GM23248 (cell line): ENCODE data around the gene RTP1. TPM values are rescaled to one million over a fixed set of nuclear protein-coding genes. Genes with fewer than 3 reads are reported as not detected.
"Not testable (repeated sequence)": the region's sequence is repeated elsewhere in the genome, so short reads cannot be mapped to it uniquely, and the experiment has no call there.

Experiments used
- DNase-seq: peaks from one replicate; pipeline ENCODE4 v3.0.0-alpha.2; 2015
- H2AFZ ChIP-seq: fragments of 200-600 bp; sonication (generic); 2 replicates; pipeline ENCODE4 v1.6.1; 2016; ENCODE audit warnings: antibody characterized with exemption
- H3F3A ChIP-seq: fragments of 200-600 bp; sonication (generic); 2 replicates; pipeline ENCODE4 v1.6.1; 2016; ENCODE audit warnings: mild to moderate bottlenecking, antibody characterized with exemption, mixed run types; ENCODE audit not compliant: insufficient read depth
- H3K27ac ChIP-seq: fragments of 200-600 bp; sonication (generic); 2 replicates; pipeline ENCODE4 v1.5.1; 2016; ENCODE audit warnings: mild to moderate bottlenecking
- H3K27me3 ChIP-seq: fragments of 200-600 bp; sonication (generic); replicated peaks from 2 replicates; pipeline ENCODE4 v1.6.1; 2016; ENCODE audit warnings: mild to moderate bottlenecking; ENCODE audit not compliant: insufficient read depth
- H3K36me3 ChIP-seq: fragments of 200-600 bp; sonication (generic); 2 replicates; pipeline ENCODE4 v1.6.1; 2016; ENCODE audit warnings: low read depth, mild to moderate bottlenecking
- H3K4me1 ChIP-seq: fragments of 200-600 bp; sonication (generic); 2 replicates; pipeline ENCODE4 v1.6.1; 2016; ENCODE audit warnings: mild to moderate bottlenecking; ENCODE audit not compliant: insufficient read depth
- H3K4me2 ChIP-seq: fragments of 200-600 bp; sonication (generic); one replicate; pipeline ENCODE4 v1.6.1; 2016; ENCODE audit warnings: mild to moderate bottlenecking; ENCODE audit not compliant: unreplicated experiment
- H3K4me3 ChIP-seq: fragments of 200-600 bp; sonication (generic); 2 replicates; pipeline ENCODE4 v1.5.1; 2016; ENCODE audit warnings: mild to moderate bottlenecking
- H3K79me2 ChIP-seq: fragments of 200-600 bp; sonication (generic); 2 replicates; pipeline ENCODE4 v1.6.1; 2016; ENCODE audit warnings: mild to moderate bottlenecking; ENCODE audit not compliant: insufficient read depth
- H3K9ac ChIP-seq: fragments of 200-600 bp; sonication (generic); 2 replicates; pipeline ENCODE4 v1.6.1; 2016; ENCODE audit warnings: mild to moderate bottlenecking
- H3K9me2 ChIP-seq: fragments of 200-600 bp; sonication (generic); 2 replicates; pipeline ENCODE4 v1.6.1; 2016; ENCODE audit warnings: mixed run types, mild to moderate bottlenecking, moderate library complexity; ENCODE audit not compliant: insufficient read depth
- H3K9me3 ChIP-seq: fragments of 200-600 bp; sonication (generic); one replicate; pipeline ENCODE4 v1.6.1; 2017; ENCODE audit warnings: low read depth
- H4K20me1 ChIP-seq: fragments of 200-600 bp; sonication (generic); 2 replicates; pipeline ENCODE4 v1.6.0; 2016; ENCODE audit not compliant: insufficient read depth
- EZH2 ChIP-seq: fragments of 200-600 bp; sonication (generic); IDR thresholded peaks from 2 replicates; pipeline ENCODE4 v1.6.1; 2018; ENCODE audit warnings: antibody characterized with exemption, mild to moderate bottlenecking; ENCODE audit not compliant: insufficient read depth, poor library complexity, severe bottlenecking
- EZH2phosphoT487 ChIP-seq: fragments of 200-600 bp; sonication (generic); IDR thresholded peaks from 2 replicates; pipeline ENCODE4 v1.6.1; 2018; ENCODE audit warnings: antibody characterized with exemption, moderate library complexity, mild to moderate bottlenecking, low read depth; ENCODE audit not compliant: insufficient read depth
- WGBS, 2 experiments: methylation state at CpG; one replicate each; pipeline ENCODE4 v1.1.6; 2015 to 2017; ENCODE audit warnings: low lambda C conversion rate in 2 of 2, low coverage in 1 of 2; ENCODE audit errors: missing lambda C conversion rate in 2 of 2; 5-methylcytosine and 5-hydroxymethylcytosine counted together
- in situ Hi-C: fragments of 300-500 bp; cut with MboI; formaldehyde crosslinking; loops from 2 replicates; pipeline ENCODE4 v1.15.0; 2020
- polyA plus RNA-seq: library from polyadenylated mRNA; unstranded; fragments of >200 nt; fragmentation: Nextera tagmentation; extraction: Ambion mirVana; gene quantifications from 2 replicates; pipeline ENCODE4 v1.2.1, GENCODE V29; 2016
- total RNA-seq: library from RNA; depleted of rRNA; stranded (reverse); fragments of >200 nt; shearing (Covaris generic); gene quantifications from 2 replicates; pipeline ENCODE4 v1.2.3, GENCODE V29; 2014

RTP1 gene
- total and polyA plus RNA-seq, 2 experiments from 2014 or later = not detected

DNA sequence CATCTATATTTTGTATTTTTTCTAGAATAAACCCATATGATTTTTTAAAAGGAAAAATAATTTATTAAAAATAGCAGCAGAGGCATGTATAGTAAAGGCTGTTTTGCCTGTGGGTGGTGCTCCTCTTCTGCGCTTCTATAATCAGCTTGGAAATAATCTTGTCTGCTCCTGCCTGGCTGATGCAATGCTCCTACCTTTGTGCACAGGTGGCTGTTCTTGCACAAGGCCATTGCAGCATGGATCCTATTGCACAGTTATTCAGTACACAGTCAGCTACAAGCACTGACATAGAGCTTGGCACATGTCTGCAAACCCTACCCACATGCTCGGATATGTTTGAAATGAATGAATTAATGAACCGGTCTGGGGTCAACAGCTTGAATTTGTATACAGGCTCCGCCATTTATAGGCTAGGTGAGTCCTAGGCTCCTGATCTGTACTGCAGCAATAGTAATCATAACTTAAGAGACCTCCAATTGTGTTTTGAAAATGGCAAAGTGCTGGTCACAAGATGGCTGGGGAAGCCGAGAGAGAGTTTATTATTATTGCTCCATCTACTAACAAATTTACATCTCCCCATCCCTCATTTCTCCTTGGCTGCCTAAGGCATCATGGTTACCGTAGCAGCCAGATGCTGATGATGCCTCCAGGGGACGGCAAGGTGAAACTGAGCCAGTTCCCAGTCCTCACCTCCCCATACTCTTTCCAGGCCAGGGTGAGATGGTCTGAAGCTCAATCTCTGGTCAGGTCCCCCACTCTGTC is 532 bp upstream of the RTP1 start:
- WGBS, 2 experiments = 63 to 71% methylated on average over 7 of the region's 7 CpGs
- Histone ChIP-seq H3K27ac (no peak overlapping the region), H3K4me2 (no peak overlapping the region)

DNA sequence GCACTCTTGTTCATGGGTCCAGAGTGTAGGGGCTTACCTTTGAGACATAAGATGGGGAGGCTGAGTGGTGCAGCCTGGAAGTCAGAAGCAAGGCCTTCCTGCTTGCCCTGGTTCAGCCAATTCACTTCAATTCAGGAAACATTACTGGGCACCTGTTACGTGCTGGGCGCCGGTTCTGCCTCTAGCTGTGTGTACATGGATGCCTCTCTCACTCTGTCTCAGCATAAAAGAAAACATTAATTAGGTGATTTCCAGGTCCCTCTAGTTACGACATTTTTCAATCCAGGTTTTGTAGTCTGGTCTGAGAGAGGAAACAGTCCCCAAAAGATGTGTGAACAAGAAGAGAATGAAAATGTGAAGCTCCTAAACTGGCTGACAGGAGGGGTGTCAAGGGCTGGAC is 1.2 kb downstream of the RTP1 start:
- Histone ChIP-seq H3K4me1 (peaks cover 6% of the 10 kb centered on the region), H3K27ac (no peak overlapping the region), H3K36me3 (no peaks in the 10 kb centered on the region), H3F3A (peaks cover 3% of the 10 kb centered on the region; the same call in 1 of the 2 replicates), H3K9me2 (no peaks in the 10 kb centered on the region), H3K9me3 (no peaks in the 10 kb centered on the region), H3K9ac (no peak overlapping the region), H3K4me3 (no peak overlapping the region), H3K4me2 (no peak overlapping the region), H3K27me3 (no peaks in the 10 kb centered on the region; the same call in 1 of the 2 replicates), H3K79me2 (no peaks in the 10 kb centered on the region), H2AFZ (no peak overlapping the region), H4K20me1 (no peaks in the 10 kb centered on the region)
- in situ Hi-C loops = no loop called here
- TF ChIP-seq EZH2phosphoT487 (no peak), EZH2 (no peak)
- no peak for DNase-seq
- WGBS, 2 experiments = 85% methylated on average over 4 of the region's 4 CpGs

More for the DNA sequence above, 532 bp upstream of the RTP1 start:
- Histone ChIP-seq H3K27me3 (no peaks in the 10 kb centered on the region), H3K4me1 (peaks cover 13% of the 10 kb centered on the region), H3K36me3 (no peaks in the 10 kb centered on the region), H2AFZ (no peak overlapping the region), H3K79me2 (no peaks in the 10 kb centered on the region), H3F3A (peaks cover 6% of the 10 kb centered on the region; the same call in 1 of the 2 replicates), H3K4me3 (no peak overlapping the region), H3K9me3 (no peaks in the 10 kb centered on the region), H4K20me1 (no peaks in the 10 kb centered on the region), H3K9me2 (no peaks in the 10 kb centered on the region), H3K9ac (no peak overlapping the region)
- no peak for TF ChIP-seq EZH2
- TF ChIP-seq EZH2phosphoT487 = no peak
- DNase-seq = no peak
- in situ Hi-C loops = no loop called here

DNA sequence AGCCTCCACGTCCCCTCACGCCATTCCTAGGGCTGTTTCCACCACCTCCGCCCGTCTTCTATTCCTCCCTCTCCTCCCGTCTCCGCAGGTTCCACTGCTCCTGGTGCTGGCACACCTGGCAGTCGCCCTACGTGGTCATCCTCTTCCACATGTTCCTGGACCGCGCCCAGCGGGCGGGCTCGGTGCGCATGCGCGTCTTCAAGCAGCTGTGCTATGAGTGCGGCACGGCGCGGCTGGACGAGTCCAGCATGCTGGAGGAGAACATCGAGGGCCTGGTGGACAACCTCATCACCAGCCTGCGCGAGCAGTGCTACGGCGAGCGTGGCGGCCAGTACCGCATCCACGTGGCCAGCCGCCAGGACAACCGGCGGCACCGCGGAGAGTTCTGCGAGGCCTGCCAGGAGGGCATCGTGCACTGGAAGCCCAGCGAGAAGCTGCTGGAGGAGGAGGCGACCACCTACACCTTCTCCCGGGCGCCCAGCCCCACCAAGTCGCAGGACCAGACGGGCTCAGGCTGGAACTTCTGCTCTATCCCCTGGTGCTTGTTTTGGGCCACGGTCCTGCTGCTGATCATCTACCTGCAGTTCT is 2.3 kb downstream of the RTP1 start:
- H3K9me3 ChIP-seq, H3K4me3 ChIP-seq, DNase-seq, H3K4me1 ChIP-seq, H3K27me3 ChIP-seq, H3K9me2 ChIP-seq, H3F3A ChIP-seq, H4K20me1 ChIP-seq, H3K36me3 ChIP-seq, in situ Hi-C loops, H2AFZ ChIP-seq, H3K27ac ChIP-seq, H3K9ac ChIP-seq, H3K4me2 ChIP-seq, H3K79me2 ChIP-seq: not testable (repeated sequence)
- WGBS, 2 experiments = 92 to 93% methylated on average over 40 to 44 of the region's 44 CpGs

DNA sequence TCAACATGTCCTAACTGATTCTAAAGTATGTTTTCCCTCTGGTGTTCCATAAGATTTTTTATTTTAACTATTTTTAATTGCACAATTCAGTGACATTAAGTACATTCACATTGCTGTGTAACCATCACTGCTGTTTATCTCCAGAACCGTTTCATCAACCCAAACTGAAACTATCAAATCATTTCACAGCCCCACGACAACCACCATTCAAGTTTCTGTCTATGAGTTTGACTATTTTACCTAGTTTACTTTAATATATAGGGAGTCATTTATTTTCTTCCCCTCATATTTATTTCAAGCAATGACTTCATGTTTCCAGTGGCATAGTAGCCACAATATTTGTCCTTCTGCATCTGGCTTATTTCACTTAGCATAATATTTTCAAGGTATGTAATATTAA is 8.4 kb downstream of the RTP1 start:
- Histone ChIP-seq H3K4me1 (peaks cover 34% of the 10 kb centered on the region), H3K9me3 (no peaks in the 10 kb centered on the region), H3K36me3 (no peaks in the 10 kb centered on the region), H4K20me1 (no peaks in the 10 kb centered on the region), H3K4me3 (no peak overlapping the region), H3F3A (peaks cover 39% of the 10 kb centered on the region), H3K4me2 (no peak overlapping the region), H3K27ac (no peak overlapping the region), H3K9me2 (no peaks in the 10 kb centered on the region), H3K9ac (no peak overlapping the region), H3K79me2 (no peaks in the 10 kb centered on the region), H2AFZ (no peak overlapping the region), H3K27me3 (no peaks in the 10 kb centered on the region; the same call in 1 of the 2 replicates)
- DNase-seq = no peak
- no peak for TF ChIP-seq EZH2
- TF ChIP-seq EZH2phosphoT487 = no peak
- 33 to 43% methylated on average over 2 of the region's 2 CpGs for WGBS, 2 experiments
- in situ Hi-C loops = no loop called here
